Nephron progenitor cell (in vitro differentiated cells): ENCODE results near the gene COL5A3.

Source experiments
- DNase-seq: peaks from one replicate; pipeline ENCODE4 v3.0.0; 2021
- H3K27ac Mint-ChIP-seq: 2 replicates; pipeline ENCODE4 v1.8.0; 2021; ENCODE audit warnings: mild to moderate bottlenecking, moderate library complexity, mixed read lengths
- H3K27me3 Mint-ChIP-seq: 2 replicates; pipeline ENCODE4 v1.8.0; 2021; ENCODE audit warnings: mild to moderate bottlenecking, low read depth, mixed read lengths; ENCODE audit not compliant: poor library complexity
- H3K36me3 Mint-ChIP-seq: 2 replicates; pipeline ENCODE4 v1.8.0; 2021; ENCODE audit warnings: low read depth, mixed read lengths
- H3K4me1 Mint-ChIP-seq: 2 replicates; pipeline ENCODE4 v1.8.0; 2021; ENCODE audit warnings: mixed read lengths
- H3K4me3 Mint-ChIP-seq: 2 replicates; pipeline ENCODE4 v1.8.0; 2021; ENCODE audit warnings: mild to moderate bottlenecking, moderate library complexity, mixed read lengths
- H3K9me3 Mint-ChIP-seq: 2 replicates; pipeline ENCODE4 v1.8.0; 2021; ENCODE audit warnings: mild to moderate bottlenecking, moderate library complexity, mixed read lengths
- CTCF ChIP-seq: fragments of 200-600 bp; sonication (generic); IDR thresholded peaks from 2 replicates; pipeline ENCODE4 v1.5.0; 2021; ENCODE audit warnings: antibody characterized with exemption

COL5A3 gene

GRCh38 chr19:10043286-10043927 is 33.1 kb upstream of the COL5A3 start:
- H3K4me1 Mint-ChIP-seq = no peaks in the 10 kb centered on the region
- no peak for DNase-seq
- no peaks in the 10 kb centered on the region for H3K36me3 Mint-ChIP-seq
- H3K27me3 Mint-ChIP-seq = peaks cover 94% of the 10 kb centered on the region
- H3K9me3 Mint-ChIP-seq = peaks cover 4% of the 10 kb centered on the region
- no peak overlapping the region for H3K27ac Mint-ChIP-seq
- no peak overlapping the region for H3K4me3 Mint-ChIP-seq
- no peak for TF ChIP-seq CTCF

DNA sequence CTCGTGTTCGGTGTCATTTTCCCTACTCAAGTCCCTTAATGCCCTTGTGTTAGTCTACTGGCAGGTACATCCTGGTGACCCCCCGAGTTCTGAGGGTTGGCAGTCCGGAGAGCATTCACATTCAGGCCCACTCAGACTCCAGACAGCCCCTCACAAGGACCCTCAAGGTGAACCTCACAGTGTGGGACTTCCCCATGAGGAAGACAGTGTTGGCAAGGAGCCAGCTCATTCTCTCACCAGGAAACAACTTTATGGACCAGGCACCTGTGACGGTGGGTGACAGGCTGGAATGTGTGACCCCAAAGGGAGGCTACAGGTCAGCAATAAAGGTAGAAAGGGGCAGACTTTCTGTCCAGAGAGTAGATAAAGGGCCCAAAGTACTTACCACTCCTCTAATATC is 27.5 kb upstream of the COL5A3 start:
- Mint-ChIP-seq H3K9me3 (no peaks in the 10 kb centered on the region), H3K27me3 (peaks cover 89% of the 10 kb centered on the region), H3K4me3 (no peak overlapping the region), H3K36me3 (no peaks in the 10 kb centered on the region), H3K27ac (no peak overlapping the region), H3K4me1 (peaks cover 10% of the 10 kb centered on the region)
- no peak for TF ChIP-seq CTCF
- no peak for DNase-seq

GRCh38 chr19:10037367-10037766 is 27.1 kb upstream of the COL5A3 start:
- no peak overlapping the region for H3K27ac Mint-ChIP-seq
- peaks cover 89% of the 10 kb centered on the region for H3K27me3 Mint-ChIP-seq
- no peaks in the 10 kb centered on the region for H3K9me3 Mint-ChIP-seq
- peaks cover 14% of the 10 kb centered on the region for H3K4me1 Mint-ChIP-seq
- no peaks in the 10 kb centered on the region for H3K36me3 Mint-ChIP-seq
- no peak overlapping the region for H3K4me3 Mint-ChIP-seq
- DNase-seq = no peak
- no peak for TF ChIP-seq CTCF

GRCh38 chr19:10036601-10037071 is 26.3 kb upstream of the COL5A3 start:
- no peaks in the 10 kb centered on the region for H3K9me3 Mint-ChIP-seq
- H3K27ac Mint-ChIP-seq = no peak overlapping the region
- no peak for TF ChIP-seq CTCF
- no peak for DNase-seq
- no peaks in the 10 kb centered on the region for H3K36me3 Mint-ChIP-seq
- H3K27me3 Mint-ChIP-seq = peaks cover 85% of the 10 kb centered on the region
- peaks cover 18% of the 10 kb centered on the region for H3K4me1 Mint-ChIP-seq
- no peak overlapping the region for H3K4me3 Mint-ChIP-seq

- no peak for DNase-seq
- TF ChIP-seq CTCF = no peak
- no peaks in the 10 kb centered on the region for H3K36me3 Mint-ChIP-seq
- peaks cover 57% of the 10 kb centered on the region for H3K27me3 Mint-ChIP-seq
- no peak overlapping the region for H3K27ac Mint-ChIP-seq
- peaks cover 18% of the 10 kb centered on the region for H3K4me1 Mint-ChIP-seq
- H3K9me3 Mint-ChIP-seq = no peaks in the 10 kb centered on the region
- no peak overlapping the region for H3K4me3 Mint-ChIP-seq
Observed at GRCh38 chr19:10033614-10034013, 23.3 kb upstream of the COL5A3 start.
